ENCODE measurements around the gene KLHDC8A.
"Not testable (repeated sequence)": the region's sequence is repeated elsewhere in the genome, so short reads cannot be mapped to it uniquely, and the experiment has no call there.

KLHDC8A gene

DNA sequence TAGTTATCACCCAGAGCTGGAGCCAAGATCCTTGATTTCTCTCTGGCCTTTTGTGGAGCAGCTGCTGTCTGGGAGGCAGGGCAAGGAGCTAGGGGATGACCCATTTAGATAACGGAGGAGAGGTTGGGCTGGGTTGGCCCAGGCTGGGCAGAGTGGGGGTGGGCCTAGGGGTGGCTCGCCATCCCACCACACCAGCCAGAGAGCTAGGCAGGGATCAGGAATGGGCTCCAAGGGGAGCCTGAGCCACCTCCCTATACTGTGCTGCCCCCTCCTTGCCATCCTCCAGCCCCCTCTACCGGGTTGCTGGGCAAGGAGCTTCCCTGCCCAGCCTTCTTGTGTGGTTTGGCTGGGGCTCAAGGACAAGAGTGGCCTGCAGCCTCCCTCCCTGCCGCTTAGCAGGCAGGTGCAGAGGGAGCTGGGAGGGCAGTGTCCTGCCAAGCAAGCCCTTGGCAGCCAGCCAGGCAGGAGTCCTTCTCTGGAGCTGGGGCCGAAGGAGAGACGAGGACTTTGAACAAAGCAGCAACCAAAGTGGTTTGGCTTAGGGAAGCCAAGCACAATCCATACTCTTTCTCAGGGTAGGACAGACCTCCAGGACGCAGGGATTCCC, 39.3 kb downstream of the KLHDC8A start:
- no peak for DNase-seq

DNA sequence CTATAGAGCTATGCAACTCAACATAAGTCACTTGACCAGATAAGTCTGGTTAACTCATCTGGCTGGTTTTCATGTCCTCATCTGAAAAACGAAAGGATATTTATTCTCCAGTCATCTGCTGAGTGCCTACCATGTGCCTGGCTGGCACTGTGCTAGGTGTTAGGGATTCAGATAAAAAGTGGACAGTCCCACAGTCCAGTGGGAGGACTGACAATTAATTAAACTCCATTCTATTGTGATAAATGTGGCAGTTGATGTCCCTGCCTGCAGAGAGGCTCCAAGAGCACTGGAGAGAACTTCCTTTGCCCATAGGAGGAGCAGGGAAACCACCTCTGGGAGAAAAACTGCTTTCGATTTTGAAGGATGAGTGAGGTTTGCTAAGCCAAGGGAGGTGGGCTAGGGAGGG, 40.6 kb downstream of the KLHDC8A start:
- no peak for DNase-seq

DNA sequence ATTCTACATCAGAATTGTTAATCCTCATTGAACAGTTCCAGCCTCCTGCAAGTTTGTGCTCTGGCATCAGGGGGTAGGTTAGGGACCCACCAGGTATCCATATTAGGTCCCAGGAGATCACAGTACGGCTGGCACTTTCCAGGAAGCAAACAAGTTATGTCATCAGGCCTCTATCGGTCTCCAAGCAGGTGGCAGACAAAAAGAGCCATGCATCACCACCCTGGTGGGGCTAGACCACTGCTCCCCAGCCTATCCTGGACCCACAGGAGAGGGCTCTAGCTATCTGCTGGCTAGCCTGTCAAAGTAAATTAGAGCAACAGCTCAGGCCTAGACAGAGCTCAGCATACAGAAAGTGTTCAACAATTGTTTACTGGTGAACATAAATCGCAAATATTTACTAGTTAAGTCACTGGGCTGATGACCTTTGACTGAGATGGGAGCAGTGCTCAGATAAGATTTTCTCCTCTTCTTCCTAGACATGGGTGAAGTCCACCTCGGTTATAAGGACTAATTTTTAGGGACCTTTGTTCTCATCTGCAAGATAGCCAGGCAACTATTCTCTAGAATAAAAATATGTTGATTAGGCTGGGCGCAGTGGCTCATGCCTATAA, 41.6 kb downstream of the KLHDC8A start:
- no peak for DNase-seq

DNA sequence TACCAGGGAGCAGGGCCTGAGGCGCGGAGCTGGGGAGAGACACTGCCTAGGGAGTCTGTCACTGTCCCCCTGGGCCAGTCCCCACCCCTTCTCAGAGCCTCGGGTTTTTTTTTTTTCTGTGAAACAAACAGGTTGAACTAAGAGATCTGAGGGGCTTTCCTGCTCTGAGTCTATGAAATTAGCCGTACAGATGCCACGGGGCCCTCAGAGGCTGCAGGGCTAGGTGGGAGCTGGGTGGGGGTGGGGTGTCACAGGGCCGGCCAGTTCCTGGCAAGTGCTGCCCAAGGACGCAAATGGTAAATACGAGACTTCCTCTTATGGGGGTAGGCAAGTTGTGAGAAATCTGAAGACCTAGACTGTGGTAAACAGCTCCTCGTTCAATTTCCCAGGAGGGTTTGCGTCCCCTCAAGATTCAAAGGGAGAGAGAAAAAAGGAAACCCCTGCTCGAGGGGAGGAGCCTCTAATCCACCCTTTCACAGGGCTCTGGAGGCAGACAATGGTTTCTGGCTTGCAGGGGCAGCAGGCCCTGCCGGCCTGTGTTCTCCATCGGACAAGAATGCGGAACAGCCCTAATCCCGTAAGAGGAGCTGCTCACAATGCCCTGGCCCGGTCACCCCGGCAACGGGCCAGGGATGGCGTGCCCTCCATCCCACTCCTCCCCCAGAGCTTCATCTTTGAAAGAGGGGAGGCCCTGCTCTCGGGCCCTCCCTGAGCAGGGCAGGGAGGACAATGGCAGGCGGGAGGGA, 43.0 kb downstream of the KLHDC8A start:
- DNase-seq, result peak; percentile 90

DNA sequence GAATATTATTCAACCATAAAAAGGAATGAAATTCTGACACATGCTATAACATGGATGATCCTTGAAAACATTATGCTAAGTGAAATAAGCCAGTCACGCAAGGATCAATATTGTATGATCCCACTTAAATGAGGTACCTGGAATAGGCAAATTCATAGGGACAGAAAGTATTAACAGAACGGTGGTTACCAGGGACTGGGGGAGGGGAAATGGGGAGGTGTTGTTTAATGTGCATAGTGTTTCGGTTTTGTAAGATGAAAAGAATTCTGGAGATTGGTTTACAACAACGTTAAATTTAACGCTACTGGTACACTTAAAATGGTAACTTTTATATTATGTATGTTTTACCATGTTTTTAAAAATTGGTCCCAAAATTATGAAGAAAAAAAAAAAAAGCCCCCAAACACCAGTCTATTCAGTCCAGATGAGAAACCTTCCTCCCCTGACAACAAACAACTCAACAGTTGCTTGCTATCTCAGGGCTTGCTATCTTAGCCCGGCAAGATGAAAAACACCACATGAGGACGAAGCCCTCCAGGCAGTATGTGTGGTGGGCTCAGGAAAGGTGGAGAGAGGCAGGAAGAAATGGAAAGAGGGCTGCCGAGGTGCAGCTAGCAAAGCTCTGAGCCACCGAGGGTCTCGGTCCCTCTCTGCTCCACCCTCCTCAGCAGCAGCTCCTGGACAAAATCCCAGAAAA, 43.7 kb downstream of the KLHDC8A start:
- DNase-seq, result no peak

DNA sequence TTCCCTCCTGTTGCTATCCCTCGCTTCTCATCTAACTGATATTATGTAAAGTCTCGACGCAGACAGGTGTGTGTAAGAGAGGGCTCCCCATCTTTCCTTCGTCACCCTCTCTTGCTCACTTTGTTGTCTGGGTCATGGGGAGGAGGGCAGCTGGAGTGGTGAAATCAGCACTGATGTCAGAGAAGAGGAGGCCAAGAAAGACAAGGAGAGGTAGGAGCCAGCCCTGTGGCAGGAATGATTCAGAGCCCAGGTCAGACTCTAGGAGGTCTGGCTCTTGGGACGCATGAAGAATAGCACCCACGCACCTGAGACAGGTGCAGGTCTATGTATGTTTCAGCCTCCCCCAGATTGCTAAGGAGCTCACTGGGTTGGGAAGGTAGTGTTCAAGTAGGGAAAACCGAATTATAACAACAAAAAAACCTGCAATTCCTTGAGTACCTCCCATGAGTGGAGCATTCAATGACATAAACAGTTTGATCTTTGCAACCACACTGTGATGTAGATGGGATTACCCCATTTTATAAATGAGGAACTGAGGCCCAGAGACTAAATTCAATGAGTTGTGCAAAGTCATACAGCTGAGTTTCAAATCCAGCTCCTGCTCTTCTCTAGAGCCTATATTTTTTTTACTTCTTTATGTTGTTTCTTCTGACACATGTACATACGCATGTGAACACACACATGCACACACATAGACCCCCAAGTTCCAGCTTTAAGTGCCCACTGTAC, 45.6 kb downstream of the KLHDC8A start:
- no peak for DNase-seq

DNA sequence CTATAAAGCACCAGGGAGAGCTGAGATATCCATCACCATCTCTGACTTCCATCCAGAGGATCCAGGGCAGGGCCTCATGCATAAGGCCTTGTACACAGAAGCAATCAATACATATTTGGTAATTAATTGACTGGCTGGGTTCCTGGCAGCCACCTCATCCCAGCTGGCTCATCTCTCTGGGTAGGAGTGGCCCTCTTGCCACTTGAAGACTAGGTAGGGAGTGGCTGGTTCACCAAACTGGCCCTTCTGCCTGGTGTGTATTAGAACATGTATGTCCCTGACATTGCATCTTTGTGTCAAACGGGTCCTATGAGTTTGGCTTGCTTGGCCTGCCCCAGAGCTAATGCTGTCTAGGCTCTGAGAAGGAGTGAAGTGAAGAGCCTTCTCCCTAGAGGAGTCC, 47.0 kb downstream of the KLHDC8A start:
- no peak for DNase-seq

DNA sequence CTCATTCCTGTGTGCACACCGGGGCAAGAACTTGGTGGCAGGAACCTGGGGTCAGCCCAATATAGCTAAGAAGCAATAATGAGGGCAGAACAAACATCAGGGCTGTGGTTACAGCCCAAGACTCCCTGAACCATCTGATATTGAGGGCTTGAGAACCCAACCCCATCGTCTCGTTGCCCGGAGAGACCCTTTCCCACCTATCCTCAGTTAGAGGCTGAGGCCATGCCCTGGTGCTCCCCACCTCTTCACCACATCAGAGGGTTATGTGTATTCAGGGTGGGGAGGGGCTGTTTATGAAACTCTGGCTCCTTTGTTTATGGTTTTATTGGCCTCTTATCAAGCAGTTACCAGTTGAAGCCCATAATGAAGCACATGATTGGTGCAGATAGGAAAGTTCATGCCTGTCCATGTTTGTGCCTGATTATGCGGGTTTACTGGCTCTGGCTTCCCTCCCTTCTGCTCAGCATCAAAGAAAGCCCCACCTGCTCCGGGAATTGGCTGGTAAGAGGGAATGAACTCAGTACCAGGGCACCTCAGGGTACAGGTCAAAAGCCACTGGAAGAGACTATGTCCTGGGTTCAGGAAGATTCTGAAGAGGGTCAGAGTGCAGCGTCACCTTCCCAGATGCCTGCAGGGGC, 49.7 kb downstream of the KLHDC8A start:
- DNase-seq, result no peak

DNA sequence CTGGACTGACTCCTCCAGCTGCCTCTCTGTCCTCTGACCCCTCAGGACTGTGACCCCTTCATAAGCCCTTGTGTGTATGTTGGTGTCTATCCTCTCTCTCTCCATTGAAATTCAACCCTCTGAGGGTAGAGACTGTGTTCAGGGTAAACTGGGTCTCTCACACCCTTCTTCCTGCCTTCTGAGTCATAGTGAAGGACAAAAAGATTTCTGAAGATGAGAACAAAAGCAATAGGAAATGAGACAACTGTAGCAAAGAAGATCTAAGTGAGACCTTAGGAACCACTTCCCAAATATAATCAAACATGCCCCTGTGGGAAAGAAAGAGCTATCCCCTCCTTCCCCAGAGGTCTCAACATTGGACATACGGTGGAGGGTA, 52.0 kb downstream of the KLHDC8A start:
- DNase-seq, result no peak

DNA sequence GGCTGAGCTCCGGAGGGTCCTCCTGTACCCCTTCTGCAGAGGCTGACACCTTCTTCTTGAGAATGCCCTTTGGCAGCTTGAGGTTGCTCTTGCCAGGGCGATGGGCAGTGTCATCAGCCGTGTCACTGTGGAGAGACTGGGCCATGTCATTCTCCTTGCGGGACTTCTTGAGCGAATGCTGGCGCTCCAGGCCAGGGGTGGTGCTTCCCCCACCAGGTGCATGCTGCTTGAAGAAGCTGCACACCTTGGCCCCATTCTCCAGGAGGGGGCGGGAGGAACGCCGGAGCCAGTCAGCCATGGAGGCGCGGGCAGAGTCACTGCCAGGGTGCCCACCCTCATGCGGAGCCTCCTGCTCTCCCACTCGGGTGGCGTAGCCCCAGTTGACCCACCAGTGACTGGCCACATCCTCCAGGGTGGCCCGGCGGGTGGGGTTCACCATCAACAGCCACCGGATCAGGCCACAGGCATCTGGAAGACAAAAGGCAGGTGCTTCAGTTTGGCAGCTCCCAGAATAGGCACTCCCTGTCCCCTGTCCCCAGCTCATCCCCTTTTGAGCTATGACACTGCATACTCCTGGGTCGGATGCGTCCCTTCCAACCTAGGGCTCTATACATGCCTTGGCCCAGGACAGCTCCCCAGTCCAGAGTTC, 52.6 kb downstream of the KLHDC8A start:
- DNase-seq, result no peak

DNA sequence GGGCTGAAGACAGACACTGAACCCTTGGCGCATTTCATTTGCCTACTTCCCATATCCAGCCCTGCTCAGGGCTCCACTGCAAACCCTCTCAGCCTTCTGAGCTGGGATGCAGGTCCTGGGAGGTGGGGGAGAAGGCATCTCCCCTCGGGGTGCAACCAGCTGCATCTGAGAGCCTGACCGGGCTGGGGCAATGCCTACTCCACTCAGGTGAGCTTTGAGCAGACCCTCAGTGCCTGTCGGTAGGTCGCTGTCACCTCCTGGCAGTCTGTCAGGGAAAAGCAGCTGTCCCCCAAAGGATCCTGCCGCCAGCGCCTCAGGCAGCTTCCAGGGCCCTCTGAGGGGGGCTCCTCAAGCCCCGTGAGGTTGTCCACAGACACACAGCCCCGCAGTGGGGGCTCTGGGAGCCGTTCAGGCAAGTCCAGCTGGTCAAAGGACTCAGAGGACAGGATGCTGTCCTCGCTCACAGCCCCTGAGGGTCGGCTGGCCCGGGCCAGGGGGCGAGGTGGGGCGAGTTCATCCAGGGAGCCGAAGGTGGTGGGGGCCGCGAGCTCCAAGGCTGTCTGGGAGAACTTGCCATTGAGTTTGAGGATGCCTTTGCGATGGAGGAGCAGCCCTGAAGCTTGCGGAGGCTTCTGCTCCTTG, 53.4 kb downstream of the KLHDC8A start:
- DNase-seq, result no peak

DNA sequence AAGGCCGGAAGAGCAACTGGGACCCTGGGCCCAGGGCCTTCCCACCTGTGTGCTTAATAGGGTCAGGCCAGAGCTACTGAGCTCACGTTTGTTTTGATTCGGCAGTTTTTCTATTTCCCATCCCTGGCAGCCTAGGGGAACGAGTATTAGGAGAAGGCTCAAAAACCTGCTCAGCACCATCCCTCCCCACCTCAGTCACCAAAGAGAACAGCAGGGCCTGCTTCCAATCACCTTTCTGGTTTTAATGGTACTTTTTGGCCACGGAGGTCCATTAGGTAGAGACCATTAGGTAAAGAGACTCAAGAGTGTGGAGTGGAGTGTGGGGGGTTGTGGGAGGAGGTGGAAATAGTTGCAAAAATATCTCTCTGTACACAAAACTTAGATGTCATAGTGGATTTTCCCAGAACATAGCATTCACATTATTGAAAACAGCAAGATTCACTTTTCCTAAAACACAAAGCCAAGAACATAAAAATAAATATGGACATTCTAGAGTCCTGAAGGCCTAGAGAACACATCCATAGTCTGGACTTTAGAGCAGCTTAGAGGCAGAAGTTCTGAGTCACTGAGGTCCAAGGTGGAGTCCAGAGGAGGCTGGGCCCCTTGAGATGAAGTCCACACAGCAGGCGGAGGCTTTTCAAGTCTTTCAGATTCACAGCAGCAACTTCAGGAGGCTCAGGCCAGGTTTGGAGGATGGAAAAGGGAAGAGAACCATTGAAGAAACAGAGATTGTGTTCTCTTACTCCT, 54.7 kb downstream of the KLHDC8A start:
- no peak for DNase-seq

DNA sequence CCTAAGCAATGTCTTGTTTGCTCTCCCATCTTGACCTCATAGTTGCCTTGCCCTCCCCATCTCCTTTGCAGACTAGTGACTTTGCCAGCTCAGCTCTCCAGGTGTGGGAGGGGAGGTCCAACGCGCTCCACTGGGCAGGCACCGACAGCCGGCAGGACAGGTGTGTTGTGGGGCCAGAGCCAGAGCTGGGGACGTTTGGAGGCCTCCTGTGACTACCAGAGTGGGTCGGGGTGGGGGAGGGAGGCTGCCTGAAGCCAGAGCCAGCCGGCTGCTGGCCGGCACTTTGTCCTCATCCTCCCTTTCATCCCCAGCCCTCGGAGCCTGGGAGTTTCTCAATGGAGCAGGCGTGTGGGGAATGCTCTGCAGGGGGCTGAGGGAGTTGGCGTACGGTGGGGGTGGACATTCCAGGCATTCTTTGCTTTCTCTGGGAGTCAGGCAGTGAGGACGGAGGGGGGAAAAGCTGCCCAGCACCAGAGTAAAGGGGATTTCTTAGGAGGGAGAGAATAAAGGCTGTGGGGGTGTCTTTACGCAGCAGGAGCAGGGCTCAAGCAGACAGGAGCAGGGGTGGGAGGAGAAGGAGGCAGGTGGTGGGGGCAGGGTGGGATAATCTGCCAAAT, 55.4 kb downstream of the KLHDC8A start:
- peak; percentile 99 for DNase-seq

DNA sequence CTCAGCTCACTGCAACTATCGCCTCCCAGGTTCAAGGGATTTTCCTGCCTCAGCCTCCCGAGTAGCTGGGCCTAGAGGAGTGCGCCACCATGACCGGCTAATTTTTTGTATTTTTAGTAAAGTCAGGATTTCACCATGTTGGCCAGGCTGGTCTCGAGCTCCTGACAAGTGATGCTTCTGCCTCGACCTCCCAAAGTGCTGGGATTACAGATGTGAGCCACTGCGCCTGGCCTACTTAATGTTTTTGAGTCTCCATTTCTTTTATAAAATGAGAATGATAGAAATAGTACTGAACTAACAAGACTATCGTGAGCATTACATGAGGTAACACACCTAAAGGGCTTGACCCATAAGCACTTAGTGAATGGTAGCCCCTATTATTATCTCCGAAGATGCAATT, 56.6 kb downstream of the KLHDC8A start:
- no peak for DNase-seq

DNA sequence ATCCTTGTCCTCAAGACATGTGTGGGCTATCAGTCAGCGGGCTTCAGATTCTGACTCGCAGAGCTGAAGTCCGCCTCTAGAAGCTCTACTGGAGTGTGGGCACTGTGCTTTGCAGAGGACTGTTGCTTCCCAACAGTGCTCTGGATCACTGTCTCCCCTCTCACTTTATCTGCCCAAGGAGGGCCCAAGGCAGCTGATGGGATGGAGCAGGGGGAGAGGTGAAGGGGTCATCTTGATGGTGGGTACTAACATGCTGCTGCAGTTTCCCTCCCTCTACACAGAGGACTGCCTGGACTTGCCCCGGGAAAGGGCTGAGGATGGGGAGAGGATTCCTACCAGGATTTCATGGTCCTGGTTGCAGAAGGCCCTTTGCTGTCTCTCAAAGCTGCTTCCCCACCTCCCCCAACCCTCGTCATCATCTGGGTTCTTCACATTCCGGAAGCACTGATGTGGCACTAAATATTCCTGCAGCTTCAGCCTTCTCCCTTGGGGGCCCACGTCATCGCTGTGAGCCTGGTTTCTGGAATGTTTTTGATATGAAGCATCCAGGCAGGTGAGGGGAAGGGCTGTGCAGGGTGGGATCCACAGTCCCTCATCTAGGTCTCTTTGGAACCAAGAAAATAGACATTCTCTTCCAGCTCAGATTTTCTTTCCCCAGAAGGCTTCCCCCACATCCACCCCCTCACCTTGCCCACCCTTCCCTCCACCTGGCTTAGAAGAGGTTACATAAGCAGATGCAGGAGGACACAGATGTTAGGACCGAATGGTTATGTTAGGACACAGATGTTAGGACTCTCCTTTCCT, 58.3 kb downstream of the KLHDC8A start:
- peak; percentile 99 for DNase-seq

DNA sequence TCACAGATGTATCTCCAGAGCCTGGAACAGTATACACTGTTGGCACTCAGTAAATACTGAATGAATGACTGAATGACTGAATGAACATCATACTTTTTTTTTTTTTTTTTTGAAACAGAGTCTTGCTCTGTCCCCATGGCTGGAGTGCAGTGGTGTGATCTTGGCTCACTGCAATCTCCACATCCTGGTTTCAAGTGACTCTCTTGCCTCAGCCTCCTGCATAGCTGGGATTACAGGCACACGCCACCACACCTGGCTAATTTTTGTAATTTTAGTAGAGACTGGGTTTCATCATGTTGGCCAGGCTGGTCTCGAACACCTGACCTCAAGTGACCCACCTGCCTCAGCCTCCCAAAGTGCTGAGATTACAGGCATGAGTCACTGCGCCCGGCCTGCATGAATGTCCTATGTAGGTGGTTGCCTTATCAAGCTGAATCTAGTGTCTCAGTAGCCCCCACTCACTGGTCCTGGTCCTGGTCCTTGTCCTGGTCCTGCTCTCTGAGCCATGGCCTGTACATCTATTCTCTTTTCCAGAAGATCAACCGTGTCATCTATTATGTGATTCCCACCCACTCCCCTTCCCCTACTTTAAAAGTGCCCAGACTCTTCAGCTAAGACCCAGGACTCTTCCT, 59.1 kb downstream of the KLHDC8A start:
- not testable (repeated sequence) for DNase-seq

DNA sequence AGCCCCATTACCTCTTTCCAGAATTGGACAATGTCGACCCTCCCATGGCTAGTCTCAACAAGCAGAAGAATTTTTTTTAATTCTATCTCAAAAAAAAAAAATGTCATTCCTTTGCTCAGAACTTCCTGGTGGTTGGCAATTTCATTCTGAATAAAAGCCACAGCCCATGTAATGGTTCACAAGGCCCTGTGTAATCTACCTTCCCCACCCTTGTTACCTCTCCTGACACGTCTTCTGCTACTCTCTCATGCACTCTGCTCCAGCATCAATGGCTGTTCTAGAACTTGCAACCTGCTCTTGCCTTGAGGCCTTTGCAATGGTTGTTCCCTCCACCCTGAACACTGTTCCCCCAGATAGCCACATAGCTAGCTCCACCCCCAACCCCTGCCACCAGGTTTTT, 60.6 kb downstream of the KLHDC8A start:
- DNase-seq, result no peak

DNA sequence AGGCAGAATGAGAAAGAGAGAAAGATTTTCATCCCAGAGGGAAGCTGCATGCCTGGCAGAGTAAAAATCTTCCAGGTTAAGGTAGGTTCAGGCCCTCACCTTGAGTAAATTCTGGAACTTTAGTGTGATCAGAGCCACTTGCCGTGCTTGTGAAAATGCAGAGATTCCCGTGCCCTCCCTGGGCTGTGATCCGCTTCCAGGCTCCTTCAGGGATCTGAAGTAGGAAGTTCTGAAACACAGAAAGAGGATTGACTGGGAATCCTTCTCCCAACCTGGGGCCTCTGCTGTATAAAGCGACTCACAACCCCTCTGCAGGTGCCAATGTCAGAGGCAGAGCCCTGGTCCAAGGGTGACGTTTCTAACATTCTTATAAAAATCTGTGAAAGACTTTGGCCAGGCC, 61.8 kb downstream of the KLHDC8A start:
- peak; percentile 73 for DNase-seq

Measured in islet precursor cell (in vitro differentiated cells).